GM19438 (cell line): Measurements from ENCODE around the gene TUBA1A.
"Not testable (repeated sequence)": the region's sequence is repeated elsewhere in the genome, so short reads cannot be mapped to it uniquely, and the experiment has no call there.

Experiments
- ATAC-seq: cut with Tn5 transposase; IDR thresholded peaks from one replicate; pipeline ENCODE4 v1.9.1; 2021; ENCODE audit warnings: low read depth; ENCODE audit not compliant: unreplicated experiment

The TUBA1A gene

DNA sequence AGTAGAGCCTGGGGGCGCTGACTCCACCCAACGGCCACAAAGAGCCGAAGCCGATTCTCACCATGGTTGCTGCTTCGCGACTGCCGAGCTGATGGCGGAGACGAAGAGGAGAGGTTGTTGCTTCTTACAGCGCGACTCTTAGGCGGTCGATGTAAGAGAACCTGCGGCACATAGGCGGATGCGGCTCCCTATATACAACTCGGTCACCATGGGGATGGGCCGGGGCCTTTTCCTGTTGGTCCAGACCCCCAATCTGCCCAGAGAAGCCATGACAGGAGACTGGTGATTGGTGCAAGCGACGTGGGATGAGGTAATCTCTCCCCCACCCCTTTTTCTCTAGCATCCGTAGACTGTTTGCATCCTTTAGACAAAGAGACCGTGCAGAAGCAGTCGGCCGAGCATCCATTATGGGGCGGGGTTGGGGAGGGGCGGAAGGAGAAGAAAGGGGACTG, at the start of gene TUBA1A:
TUBA1A (minus strand) TSS at position 165 of the 452 bp plus-strand sequence; CDS start at position 64, 101 bp downstream.
- ATAC-seq: peak; percentile 86

GRCh38 chr12:49236423-49236822, 47.5 kb upstream of the TUBA1A start:
- no peak for ATAC-seq

- ATAC-seq: no peak
These were observed 45.1 kb upstream of the TUBA1A start for GRCh38 chr12:49233842-49234526.

GRCh38 chr12:49232940-49233841, 44.3 kb upstream of the TUBA1A start:
- no peak for ATAC-seq

- ATAC-seq: no peak
These were observed 43.2 kb upstream of the TUBA1A start for GRCh38 chr12:49231878-49232655.

GRCh38 chr12:49230805-49231194, 41.9 kb upstream of the TUBA1A start:
- no peak for ATAC-seq

DNA sequence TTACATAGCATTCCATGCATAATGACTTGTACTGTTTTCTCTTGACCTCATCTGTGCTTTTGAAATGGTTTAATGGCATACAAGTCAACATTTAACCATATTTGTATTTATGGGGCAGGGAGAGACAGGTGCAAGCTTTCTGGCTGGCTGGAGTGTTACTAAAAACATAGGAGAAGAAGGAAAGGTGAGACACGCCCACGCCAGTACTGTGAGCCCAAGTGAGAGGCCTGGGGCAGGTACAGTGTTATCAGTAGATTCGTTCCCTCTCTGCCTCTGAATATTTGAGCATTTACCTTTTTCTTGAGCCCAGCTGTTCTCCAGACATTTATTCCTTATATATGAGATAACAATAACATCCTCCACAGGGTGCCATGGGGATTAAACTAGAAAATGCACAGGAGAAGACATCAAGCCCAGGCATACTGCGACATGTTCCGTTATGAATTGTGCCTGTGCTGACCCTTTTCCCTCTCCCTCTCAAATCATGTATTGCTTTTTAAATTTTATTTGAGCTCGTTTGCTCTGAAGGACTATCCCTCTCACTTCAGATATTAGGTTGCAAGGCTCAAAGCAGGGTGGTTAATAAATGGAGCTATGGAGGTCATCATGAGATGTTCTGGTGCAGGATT, 41.4 kb upstream of the TUBA1A start:
- no peak for ATAC-seq

GRCh38 chr12:49228653-49229052, 39.8 kb upstream of the TUBA1A start:
- ATAC-seq: no peak

GRCh38 chr12:49227713-49228112, 38.8 kb upstream of the TUBA1A start:
- ATAC-seq: no peak

DNA sequence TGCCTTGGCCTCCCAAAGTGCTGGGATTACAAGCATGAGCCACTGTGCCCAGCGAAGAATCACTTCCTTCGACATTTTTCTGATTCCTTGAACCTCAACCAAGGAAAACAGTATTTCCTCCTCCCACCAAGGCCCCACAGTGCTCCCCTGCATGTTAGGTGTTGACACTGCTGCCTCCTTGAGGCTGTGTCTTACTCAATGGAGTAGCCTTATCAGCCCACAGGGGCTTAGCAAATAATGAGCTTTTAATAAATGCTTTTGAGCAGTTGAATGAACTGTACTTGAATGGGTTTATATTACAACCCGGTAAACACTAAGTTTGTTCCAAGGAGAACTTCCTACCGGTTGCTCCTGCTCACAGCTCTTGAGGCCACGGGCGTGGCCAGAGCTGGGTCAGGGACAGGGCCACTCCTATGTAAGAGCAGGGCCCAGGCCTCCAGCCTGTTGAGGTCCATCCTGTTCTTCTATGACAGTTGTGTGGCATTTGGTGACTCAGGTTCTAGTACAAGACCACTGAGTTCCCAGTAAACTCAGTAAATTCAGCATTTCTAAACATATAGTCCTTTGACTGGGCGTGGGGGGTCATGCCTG, 36.8 kb upstream of the TUBA1A start:
- no peak for ATAC-seq

DNA sequence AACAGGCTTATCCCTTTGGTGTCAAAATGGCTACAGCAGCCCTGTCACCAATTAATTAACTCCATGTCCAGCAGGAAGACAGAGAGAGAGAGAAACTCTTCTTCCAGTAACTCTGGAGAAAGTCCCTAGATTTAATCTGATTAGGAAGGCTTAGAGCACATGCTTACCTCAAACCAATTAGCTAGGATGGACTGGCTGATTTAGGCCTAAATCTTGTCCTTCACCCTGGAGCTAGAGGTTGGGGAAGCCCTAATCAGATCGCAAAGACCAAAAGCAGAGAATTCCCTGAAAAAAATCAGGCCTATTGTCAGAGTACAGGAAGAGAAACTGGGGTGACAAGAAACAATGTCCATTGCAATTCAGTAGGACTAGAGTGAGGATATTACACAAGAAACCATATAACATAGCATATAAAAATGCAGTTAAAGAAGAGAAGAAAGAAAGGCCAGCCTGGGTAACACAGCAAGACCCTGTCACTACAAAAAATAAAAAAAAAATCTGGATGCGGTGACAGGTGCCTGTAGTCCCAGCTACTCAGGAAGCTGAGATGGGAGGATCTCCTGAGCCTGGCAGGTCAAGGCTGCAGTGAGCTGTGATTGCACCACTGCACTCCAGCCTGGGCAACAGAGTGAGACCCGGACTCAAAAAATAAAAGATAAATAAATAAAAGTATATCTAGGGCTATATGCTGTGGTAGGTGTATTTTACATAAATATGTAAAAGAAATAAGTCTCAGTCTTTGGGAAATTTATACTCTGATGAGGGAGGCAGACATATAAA, 34.9 kb upstream of the TUBA1A start:
- no peak for ATAC-seq

DNA sequence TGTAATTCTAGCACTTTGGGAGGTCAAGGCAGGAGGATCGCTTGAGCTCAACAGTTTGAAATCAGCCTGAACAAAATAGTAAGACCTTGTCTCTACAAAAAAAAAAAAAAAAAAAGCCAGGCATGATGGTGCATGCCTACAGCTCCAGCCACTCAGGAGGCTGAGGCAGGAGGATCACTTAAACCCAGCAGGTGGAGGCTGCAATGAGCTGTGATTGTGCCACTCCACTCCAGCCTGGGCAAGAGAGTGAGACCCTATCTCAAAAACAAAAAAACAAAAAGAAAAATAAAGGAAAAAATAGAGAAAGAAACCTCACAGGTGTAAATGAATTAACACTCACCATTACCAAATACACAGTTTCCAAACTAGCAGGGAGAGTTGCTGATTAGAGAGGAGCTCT, 34.2 kb upstream of the TUBA1A start:
- no peak for ATAC-seq

DNA sequence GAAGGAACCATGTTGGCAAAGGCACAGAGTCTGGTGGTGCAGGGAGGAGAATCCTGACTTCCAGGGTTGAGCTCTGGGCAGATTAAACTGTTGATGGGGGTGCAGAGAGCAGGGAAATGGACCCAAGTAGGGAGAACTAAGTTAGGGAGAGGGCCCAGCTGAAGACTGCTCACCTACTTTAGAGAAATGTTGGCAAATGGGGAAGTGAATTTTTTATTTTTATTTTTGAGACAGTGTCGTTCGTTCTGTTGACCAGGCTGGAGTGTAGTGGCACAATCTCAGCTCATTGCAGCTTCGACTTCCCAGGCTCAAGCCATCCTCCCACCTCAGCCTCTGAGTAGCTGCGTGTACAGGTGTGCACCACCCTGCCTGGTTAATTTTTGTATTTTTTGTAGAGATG, 32.1 kb upstream of the TUBA1A start:
- ATAC-seq: no peak

- ATAC-seq: no peak
These were observed 30.6 kb upstream of the TUBA1A start for GRCh38 chr12:49219417-49220026.

GRCh38 chr12:49212572-49212971, 23.7 kb upstream of the TUBA1A start:
- no peak for ATAC-seq

- ATAC-seq: not testable (repeated sequence)
These were observed 21.8 kb upstream of the TUBA1A start for GRCh38 chr12:49210703-49211102.

GRCh38 chr12:49208676-49209075, 19.8 kb upstream of the TUBA1A start:
- ATAC-seq: no peak

- no peak for ATAC-seq
These were observed 19.3 kb upstream of the TUBA1A start for GRCh38 chr12:49208146-49208545.

- no peak for ATAC-seq
These were observed 17.5 kb upstream of the TUBA1A start for GRCh38 chr12:49206389-49206788.
